Umbilical cord (tissue), 1 donor: ENCODE measurements around the gene TMX3. TPM values are rescaled to one million over a fixed set of nuclear protein-coding genes. Genes with fewer than 3 reads are reported as not detected.

Source experiments
- total RNA-seq: library from RNA; depleted of rRNA; stranded (reverse); fragments of >200 nt; gene quantifications from one replicate; pipeline ENCODE4 v1.2.3, GENCODE V29; 2014; ENCODE audit warnings: low replicate concordance; ENCODE audit not compliant: insufficient read depth

TMX3 gene
- total RNA-seq, 1 donor from 2014 or later, result 42.1 TPM

Other genes starting within 250 kb of the TMX3 start
- 44.5 TPM for gene CCDC102B, start 83.0 kb upstream of the TMX3 start, total RNA-seq